HTR-8/SVneo (cell line): ENCODE data around the gene BCHE.
"Not testable (repeated sequence)": the region's sequence is repeated elsewhere in the genome, so short reads cannot be mapped to it uniquely, and the experiment has no call there.

Experiments
- DNase-seq: peaks from one replicate; pipeline ENCODE4 v3.0.0; 2011; ENCODE audit warnings: low spot score, mixed read lengths; ENCODE audit not compliant: insufficient read length
- FAIRE-seq: peaks from 2 replicates; lab custom pipeline; 2011; peaks lifted over from hg19 to GRCh38; lab: Jason Lieb, UNC

BCHE gene

DNA sequence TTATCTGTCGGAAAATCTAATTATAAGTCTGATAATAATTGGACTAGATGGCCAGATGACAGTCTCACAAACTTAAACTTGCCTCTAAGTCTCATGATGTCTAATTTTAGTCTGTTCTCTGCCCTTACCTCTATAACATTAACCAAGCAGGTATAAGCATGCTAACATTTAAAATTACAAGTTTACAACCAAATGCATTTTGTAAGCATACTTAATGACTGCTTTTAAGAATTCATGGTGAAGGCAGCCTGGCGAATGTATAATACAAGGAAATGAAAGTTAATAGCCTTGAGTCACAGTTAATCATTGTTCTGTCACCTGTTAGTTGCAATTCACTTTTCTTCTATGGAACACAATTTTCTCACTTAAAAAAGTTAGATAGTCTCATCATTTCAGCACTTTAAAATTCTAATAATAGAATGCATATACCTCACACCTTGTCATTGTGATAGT lies 16.5 kb downstream of the BCHE start:
- no peak for FAIRE-seq
- DNase-seq: no peak

DNA sequence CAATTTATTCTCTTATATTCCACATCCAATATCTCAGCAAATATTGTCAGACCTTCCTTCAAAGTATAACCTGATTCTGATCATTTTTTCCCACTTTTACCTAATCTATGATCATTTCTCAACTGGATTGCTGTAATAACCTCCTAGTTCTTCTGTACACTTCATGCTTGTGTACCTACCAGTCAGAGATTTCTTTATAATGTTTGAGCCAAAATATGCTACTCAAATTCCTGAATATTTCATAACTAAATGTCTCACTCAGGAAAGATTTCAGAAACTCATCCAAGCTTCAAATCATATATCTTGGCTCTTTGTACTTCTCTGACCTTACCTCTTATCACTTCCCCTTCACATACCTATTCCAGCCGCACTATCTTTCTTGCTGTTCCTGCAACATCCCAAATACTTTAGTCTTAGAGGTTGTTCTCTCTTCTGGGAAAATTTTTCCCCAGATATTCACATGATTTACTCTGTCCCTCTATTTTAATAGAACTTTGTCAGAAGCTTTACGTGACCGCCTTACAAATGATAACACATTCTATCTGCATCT lies 20.0 kb downstream of the BCHE start:
- no peak for FAIRE-seq
- DNase-seq: no peak

DNA sequence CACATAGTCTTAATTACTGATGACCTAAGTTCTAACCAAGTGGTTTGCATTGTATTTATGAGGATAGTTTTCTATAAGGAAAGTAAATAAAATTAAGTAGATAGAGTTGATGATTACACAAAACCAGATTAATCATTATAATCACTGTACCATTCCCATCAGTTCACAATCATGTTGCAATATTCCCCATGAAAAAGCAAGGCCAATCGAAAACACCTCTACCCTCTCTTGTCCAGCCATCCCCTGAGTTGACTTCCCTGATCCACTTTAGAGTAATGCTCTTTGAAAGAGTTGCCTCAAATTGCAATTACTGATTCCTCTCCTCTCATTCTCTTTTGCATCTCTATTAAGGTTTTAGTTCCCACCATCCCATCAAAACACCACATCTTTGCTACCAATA lies 21.0 kb downstream of the BCHE start:
- FAIRE-seq (no peak), DNase-seq (no peak)

DNA sequence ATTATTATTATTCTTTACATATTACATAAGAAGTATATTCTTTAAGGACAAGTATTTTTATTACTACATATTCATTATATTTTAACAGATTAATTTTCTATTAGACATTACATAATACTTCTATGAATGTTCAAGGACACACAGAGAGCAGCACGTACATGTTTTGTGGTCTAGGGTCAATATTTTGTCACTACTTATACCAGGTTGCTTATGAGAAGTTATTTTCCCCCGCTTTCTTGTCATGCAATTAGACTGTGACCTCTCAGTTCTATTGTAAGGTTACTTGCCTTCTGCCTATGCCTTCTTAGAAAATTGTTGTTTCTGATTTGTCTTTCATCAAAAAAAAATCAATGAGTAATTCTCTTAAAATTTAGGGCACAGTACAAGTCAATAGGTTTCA lies 21.5 kb downstream of the BCHE start:
- FAIRE-seq (no peak), DNase-seq (no peak)

DNA sequence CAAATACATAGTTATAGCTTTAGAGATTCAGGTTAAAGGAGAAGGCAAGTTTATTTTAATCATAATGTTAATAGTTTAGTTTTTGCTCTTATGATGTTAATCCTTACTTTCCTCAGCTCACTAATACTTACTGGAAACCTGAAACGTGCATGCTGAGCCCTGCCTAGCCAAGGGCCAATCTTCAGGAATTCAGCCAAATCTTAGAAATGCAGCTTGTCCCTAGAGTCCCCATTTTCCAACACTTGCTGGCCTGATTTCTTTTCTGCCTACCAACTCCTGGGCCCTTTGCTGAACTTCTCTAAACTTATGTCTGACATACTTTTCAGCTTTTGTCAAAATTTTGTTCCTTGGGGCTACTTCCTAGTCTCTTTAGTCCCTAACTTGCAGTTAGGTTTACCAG lies 22.8 kb downstream of the BCHE start:
- FAIRE-seq: no peak

DNA sequence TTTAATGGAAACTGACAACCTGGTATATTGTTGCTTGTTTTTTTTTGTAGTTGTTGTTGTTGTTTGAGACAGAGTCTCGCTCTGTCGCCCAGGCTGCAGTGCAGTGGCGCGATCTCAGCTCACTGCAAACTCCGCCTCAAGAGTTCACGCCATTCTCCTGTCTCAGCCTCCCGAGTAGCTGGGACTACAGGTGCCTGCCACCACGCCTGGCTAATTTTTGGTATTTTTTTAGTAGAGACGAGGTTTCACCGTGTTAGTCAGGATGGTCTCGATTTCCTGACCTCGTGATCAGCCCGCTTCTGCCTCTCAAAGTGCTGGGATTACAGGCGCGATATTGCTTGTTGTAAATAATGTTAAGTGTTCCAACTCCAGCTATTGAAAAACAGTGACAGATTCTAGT lies 29.3 kb downstream of the BCHE start:
- DNase-seq, FAIRE-seq: not testable (repeated sequence)

More for the DNA sequence above, 22.8 kb downstream of the BCHE start:
- DNase-seq: no peak

DNA sequence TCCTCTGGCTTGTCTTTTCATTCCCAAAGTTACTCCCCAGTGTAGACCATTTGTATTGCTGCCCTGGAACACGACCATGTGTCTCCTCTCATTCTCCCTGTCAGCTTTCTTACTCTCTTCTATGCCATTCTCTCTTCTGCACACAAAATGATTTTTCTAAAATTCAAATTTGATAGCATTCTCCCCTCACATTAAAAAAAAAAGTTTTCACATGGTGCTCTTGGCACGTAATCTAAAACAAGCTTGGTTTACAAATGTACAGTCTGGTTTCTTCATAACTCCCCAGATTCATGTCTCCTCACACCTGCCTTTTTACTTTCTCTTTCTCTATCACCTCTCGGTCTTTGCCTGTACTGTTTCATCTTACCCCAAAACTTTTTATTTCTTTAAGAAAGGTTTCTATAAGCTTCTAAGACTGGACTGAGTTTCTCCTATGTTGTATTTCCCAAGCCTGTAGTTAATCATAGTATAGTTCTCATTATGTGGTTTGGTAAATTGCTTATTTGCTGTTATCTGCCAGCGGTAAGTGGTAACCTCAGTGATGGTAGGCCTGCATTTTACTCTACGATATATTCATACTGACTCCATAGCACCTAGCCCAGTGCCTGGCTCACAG lies 31.2 kb downstream of the BCHE start:
- FAIRE-seq (no peak), DNase-seq (no peak)

DNA sequence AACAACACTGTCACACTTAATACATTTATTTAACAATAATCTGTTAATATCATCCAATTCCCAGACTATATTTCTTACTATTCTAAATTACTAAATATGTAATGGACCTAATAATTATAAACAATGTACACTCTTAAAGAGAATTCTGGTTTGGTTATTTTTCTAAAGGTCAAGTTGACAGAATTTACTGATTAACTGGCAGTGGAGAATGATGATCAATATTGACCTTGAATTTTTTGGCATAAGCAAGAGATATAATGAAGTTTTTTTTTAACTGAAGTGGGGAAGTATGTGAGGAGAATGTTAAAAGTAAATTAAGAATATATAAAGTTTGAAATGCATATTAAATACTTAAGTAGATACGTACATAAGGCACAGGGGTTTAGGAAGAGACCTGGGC lies 33.8 kb downstream of the BCHE start:
- DNase-seq (no peak), FAIRE-seq (no peak)

DNA sequence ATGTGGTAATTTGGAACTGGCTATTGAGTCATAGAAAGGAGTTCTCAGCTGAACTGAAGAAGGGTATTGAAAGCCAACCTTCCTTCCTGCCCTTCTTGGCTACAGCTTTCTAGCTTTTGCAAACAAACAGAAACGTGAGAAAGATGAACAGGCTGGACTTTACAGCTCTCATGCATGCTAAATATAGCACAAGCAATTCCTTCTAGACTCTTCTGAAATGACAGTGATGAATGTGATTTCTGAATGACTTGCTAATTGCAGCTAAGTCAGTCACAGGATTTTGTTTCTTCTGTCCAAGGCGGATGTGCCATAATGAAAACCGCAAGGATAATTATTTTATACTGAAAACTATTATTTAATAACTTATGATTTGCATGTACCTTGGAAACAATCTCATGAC lies 36.3 kb downstream of the BCHE start:
- DNase-seq (no peak), FAIRE-seq (no peak)

DNA sequence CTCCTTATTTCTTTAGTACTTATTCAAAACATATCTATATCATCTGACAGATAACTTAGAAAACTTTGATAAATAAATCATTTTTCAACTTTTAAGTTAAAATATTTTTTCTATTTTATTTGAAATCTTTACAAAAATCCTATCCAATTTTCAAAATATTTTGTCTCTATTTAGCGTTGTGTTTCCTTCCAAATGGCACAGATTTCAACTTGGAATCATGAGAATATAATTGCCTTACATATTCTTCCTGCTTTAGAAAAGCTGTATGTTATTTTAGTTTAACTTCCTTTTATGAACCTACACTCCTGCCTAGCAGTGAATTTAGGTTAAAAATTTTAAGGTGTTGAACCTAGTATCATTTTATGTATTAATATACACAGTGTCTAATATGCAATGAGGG lies 38.2 kb downstream of the BCHE start:
- DNase-seq (no peak), FAIRE-seq (no peak)

DNA sequence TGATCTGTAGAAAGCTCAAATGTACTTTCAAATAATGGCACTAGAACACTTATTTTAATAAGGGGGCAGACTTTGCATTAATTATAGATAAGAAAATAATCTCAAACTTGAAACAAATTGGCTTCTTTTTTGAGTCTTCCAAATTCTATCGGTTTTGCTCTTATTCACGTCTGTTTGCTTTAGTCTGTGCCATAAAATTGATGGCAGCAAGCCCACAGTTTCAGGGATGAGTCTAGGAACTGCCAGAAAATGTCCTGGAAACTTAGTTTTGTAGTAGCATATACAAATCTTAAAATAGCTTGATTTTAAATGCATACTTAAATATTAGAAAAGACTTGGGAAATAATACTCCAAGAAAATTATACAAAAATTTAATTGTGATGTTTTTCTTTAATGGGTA lies 39.7 kb downstream of the BCHE start:
- FAIRE-seq (no peak), DNase-seq (no peak)

DNA sequence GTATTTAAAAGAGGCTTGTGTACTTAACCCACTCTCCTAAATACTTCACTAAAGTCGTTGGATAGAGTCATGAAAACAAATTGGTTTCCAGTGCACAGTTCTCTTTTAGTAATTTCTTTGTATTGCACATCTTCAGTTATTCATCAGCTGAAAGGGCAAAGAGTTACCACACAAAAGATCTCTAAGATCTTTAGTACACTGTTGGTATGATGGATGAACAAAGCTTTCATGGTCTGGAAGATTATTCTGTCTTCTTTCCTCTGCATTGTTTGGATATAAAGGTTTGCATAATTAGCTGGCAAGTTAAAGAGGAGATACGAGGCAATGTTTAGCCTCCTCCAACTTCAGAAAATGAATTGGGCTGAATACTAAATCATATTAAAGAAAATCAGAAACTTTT lies 40.5 kb downstream of the BCHE start:
- DNase-seq: no peak
- no peak for FAIRE-seq

DNA sequence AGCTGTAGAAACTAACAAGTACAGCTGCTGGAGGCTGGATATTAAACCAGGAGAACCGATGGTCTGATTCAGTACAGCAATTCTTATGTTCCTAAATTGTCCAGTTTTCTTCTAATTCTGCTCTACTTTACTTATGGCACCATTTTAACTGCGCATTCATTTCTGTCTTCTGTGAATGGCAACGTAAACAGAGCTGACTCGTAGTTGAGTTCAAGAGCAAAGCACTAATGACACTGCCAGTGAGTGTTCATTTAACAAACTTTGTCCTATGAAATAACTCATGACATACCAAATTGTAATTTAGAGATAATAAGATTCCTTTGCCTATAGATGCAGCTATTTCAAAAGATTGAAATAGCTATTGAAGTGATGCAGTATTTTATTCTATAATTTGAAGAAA lies 48.7 kb downstream of the BCHE start:
- FAIRE-seq: no peak
- DNase-seq: no peak

DNA sequence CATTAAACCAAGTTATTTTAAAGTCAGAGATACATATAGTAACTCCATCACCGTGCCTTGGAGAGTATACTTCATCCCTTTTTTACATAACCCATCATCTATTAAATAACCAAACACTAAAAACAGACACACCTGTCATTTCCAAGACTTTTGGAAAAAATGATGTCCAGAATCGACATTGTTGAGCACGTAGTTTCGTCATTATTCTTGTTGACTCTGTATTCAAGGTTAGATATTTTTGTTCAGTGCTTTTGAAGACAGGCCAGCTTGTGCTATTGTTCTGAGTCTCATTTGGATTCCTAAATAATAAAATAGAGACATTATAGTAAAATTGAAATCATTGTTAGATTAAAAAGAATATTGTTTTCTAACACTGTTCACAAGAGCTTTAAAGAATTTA lies 51.2 kb downstream of the BCHE start:
- FAIRE-seq (no peak), DNase-seq (no peak)

DNA sequence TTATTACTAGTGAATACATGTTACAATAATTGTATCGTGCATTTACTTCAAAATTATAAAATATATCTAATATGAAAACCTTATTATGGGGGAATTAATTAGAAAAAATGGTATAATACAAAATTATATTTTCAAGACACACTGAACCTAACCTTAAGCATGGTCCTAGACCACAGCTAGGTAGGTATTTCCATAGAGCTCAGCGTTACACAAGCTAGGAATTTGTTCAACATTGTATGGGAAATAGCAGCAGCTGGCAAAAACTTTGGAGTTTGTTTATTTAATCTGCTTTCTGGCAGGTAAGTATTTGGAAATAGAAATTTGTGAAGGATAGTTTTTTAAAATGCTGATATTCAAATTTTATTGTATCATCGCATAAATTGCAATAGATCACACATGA lies 52.9 kb downstream of the BCHE start:
- DNase-seq (no peak), FAIRE-seq (no peak)

DNA sequence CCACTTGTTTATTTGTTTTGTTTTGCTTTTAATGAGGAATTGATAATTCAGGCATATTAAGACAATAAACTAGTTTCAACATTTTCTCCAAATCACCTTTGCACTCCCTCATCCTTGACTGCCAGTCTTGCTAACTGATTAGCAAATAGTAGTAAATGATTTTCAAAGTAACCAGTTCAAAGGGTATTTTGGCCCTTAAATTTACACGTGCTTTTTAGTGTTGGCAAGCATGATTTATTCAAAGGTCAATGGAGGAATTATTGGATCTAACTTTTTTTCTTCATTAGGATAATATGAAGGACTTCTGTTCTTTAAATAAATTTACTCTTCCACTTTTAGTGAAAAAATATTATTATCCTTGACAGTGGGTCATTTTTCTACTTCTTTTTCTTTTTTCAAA lies 53.8 kb downstream of the BCHE start:
- DNase-seq (no peak), FAIRE-seq (no peak)

DNA sequence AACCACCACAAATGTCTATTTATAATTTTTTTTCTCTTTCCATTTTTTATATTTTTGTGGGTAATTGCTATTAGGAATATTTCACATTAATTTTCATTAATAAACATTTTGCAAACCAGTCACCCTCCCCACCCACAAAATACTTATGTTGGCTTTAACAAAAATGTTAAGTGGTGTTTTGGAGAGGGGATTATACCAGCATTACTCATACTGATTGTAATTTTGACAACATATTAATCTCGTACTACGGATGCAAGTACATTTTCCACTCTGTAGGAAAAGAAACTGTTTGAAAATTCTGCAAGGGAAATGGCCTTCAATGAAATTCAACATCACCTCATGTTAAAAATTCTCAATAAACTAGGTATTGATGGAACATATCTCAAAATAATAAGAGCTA lies 58.3 kb downstream of the BCHE start:
- no peak for DNase-seq
- FAIRE-seq: no peak

DNA sequence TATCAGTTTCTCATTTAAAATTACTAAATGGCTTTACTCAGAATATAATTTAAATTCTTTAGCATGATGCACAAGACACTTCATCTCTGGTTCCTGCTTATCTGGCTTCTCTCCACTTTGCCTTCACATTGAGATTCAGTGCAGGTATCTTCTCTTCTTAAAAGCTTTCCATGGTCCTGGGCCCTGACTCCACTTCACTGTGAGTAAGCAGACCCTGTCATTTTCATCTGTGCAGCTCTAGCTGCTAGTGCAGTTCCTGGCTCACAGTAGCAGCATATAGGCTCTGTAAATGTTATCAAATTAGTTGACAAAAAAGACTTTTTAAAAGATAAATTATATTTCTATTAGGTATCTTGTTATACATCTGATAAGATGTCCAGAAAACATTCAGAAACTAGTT lies 58.8 kb downstream of the BCHE start:
- FAIRE-seq (no peak), DNase-seq (no peak)

DNA sequence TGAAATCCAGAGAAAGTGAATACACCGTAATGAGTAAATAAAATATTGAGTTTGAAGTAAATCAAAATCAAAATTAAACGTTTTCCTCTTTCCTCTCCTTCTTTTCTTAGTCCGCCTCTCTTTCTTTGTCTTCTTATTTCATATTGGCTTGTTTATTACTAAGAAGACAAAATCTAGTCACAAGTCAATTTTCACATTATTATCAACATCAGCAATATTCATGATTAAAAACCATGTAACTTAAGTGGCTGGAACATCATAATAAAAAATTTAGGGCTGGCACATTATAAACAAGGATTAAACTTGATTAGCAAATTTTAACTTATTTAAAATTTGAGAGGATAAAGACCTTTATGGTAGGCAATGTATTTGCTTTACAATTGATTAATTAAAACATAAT lies 61.4 kb downstream of the BCHE start:
- FAIRE-seq (no peak), DNase-seq (no peak)

DNA sequence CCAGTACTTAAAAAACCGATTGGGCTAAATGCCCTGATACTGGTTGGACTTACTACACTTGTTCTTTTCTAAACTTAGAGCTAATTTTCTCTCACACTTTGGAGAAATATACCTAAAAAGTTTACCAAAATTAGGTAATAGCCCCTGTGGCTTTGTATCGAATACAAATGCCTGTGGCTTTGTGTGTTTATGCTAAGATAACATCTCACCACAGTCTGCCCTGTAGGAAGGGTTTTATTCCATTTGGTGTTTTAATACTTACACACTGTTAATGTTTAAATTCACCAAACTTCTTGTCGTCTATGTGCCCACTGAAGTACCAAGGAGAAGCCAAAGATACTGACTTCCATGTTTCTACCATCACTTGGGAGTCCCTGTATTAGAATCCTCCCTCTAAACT lies 66.4 kb downstream of the BCHE start:
- FAIRE-seq (no peak), DNase-seq (no peak)

DNA sequence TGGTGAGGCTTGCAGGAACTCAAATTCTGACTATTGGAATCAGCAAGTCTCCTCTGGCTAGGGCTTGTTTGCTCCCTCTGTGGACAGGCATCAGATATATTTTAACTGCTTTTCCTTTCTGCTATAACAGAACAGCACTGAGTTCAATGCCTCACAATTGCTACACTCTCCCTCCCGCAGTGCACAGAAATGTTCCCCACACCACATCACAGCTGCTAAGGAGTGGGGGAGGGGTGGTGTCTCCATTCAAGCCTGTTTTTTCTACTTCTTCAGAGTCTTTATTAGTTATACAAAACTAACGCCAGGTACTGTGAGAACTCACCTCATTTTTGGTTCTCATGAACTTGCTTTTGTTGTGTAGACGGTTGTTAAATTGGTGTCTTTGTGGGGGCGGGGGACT lies 68.5 kb downstream of the BCHE start:
- no peak for DNase-seq
- no peak for FAIRE-seq

DNA sequence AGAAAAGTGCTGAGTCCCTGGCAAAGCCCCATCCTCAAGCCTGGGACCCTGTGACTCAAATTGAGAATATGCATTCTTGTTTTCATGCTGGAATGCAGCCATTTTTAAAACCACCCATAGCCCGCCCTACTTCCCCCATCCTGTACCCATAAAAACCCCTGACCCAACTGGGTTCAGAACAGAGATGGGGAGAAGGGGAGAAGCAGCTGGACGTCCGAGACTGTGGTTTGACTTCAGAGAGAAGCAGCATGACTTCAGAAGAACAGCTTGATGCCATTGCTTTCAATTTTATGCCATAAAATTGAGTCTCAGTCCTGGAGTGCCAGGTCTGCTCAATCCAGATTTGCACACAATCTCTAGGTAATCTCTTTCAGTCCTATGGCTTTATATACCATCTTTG lies 78.2 kb downstream of the BCHE start:
- DNase-seq (no peak), FAIRE-seq (no peak)

DNA sequence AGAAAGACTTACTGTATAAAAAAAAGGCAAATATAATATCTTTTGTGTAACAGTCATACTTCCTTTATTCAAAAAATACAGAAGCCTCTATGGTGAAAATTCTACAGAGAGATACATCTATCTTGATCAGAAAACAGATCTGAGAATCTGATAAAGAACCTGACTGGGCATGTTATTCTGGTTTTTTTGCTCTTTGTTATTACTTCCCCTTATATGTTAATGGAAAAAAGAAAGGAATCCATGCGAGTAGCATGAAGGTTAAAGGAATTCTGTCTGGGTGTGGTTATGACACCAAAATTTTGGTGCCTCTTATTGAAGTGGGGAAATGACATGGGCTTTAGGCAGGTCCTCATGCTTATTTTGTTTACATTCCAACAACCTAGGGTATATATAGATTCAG lies 81.7 kb downstream of the BCHE start:
- FAIRE-seq (no peak), DNase-seq (no peak)
